Posterior cingulate gyrus (tissue), 11 donors: ENCODE results near the gene GALNT14.

ENCODE experiments used
- DNase-seq, 10 donors: peaks; one replicate each; pipeline versions ENCODE4 v3.0.0 to v3.0.0-alpha.2; 2020 to 2021; ENCODE audit warnings: mixed read lengths in 3 of 10
- intact Hi-C: fragments of 100-400 bp; cut with DNase I; formaldehyde crosslinking; loops from one replicate; pipeline ENCODE4 v1.15.1; 2023

GALNT14 gene

GRCh38 chr2:31027549-31027948 is 110.7 kb downstream of the GALNT14 start:
- DNase-seq = no peak
- intact Hi-C loops = no loop called here

GRCh38 chr2:31023541-31023940 is 114.7 kb downstream of the GALNT14 start:
- intact Hi-C loops = no loop called here
- no peak for DNase-seq

- DNase-seq = no peak
- intact Hi-C loops = no loop called here
These were observed 117.5 kb downstream of the GALNT14 start for GRCh38 chr2:31020713-31021112.

GRCh38 chr2:31018280-31018679 is 120.0 kb downstream of the GALNT14 start:
- intact Hi-C loops = no loop called here
- no peak for DNase-seq

DNA sequence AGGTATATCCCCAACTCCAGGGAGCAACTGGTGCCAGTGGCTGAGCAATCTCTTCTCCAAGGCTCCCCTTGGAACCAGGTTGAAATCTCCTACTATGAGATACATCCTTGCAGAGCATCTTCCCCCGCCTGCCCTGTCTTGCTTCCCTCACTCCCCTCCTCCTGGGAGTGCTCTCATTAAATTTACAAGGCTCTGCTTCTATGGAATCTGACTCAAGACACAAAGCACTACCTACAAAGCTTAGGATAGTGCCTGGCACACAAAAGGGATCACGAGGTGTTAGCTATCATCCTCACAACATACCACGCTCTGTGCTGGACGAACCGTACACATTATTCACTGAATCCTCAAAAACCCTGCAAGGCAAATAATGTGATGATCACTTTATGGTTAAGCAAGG is 121.6 kb downstream of the GALNT14 start:
- no peak for DNase-seq
- intact Hi-C loops = no loop called here

DNA sequence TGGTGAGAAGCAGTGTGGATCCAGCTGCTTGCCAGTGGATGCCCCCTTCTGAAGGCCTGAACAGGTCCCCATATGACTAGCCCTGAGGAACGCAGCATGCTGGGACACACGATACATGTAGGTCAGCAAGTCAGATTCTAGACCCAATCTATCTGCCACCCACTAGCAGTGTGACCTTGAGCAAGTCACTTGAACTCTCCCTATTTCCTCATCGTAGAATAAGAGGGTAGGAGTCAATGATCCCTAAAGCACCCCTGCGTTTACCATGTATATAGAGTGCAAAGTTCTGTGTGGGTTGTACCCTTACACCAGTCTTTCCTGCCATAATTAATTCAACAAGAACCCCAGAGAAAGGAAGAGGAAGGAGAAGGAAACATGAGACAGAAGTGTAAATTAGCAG is 123.7 kb downstream of the GALNT14 start:
- DNase-seq = no peak
- intact Hi-C loops = no loop called here

DNA sequence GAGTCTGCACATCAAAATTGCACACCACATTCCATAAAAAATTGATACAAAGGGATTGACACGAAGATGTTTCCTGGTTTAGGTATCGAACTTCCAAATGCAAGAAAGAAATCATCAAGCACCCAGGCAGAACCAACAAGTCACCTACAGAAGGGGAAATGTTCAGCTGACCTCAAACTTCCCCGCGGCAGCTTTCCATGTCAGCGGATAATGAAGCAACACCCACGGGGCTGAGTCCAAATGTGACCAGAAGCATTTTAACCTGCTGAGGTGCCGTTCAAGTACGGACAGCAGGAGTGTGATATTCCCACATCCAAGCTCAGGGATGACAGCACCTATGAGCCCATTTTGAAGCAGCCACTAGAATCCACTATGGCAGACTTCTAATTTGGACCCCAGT is 124.9 kb downstream of the GALNT14 start:
- intact Hi-C loops = no loop called here
- DNase-seq = no peak

DNA sequence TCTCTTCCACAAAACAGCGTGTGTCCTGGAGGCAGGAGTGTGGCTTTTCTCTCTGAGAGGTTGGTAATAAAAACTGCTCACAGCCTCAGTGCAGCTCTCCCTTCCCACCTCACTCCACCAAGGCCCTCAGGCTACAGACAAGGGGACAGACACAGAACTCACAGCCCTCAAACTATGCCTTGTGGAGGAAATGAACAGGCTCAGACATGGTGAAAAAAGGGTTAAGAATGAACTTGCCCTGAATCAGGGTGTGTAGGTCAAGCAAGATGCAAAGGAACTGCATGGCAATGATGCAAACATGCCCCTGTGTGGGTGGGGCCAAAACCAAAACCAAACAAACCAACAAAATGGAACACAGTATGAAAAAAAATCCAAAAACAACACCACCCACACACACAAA is 125.8 kb downstream of the GALNT14 start:
- DNase-seq = no peak
- intact Hi-C loops = no loop called here

DNA sequence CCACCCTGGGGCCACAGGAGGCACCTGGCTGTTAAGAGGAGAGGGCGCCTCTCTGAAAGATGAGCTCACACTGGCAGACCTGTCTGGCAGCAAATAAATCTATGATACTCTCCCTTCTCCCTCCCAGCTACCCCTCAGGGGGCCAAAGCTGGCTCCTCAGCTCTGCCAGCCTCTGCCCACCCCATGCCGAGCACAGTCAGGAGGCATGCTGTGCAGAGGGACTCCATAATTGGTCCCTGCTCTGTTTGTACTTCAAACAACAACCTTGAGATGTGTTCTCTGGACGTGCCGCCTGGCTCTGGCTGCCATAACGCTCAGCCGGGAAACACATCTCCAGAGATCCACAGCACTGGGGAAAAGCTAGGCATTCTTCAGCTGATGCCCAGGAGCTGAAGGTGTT is 126.7 kb downstream of the GALNT14 start:
- no peak for DNase-seq
- intact Hi-C loops = no loop called here

- DNase-seq = no peak
- intact Hi-C loops = no loop called here
These were observed 129.6 kb downstream of the GALNT14 start for GRCh38 chr2:31008561-31009114.

GRCh38 chr2:31004257-31004656 is 134.0 kb downstream of the GALNT14 start:
- no peak for DNase-seq
- intact Hi-C loops = no loop called here

DNA sequence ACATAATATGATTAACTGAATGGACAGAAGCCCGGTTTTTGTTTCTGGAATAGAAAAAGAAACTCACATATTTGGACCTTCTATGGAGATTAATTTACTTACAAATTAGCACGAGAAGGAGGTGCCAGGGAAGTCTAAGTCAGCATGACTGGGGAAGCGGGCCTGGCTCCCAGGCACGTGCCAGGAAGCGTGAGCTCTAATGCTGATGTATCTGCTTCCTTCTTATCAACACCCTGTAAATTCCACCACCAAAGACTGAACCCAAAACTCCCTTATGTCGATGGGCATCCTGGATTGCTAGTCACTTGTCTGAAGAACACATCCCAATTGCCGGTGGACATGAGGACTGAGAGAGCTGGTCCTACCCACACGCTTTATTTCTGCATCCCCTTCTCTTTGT is 134.5 kb downstream of the GALNT14 start:
- no peak for DNase-seq
- intact Hi-C loops = no loop called here

DNA sequence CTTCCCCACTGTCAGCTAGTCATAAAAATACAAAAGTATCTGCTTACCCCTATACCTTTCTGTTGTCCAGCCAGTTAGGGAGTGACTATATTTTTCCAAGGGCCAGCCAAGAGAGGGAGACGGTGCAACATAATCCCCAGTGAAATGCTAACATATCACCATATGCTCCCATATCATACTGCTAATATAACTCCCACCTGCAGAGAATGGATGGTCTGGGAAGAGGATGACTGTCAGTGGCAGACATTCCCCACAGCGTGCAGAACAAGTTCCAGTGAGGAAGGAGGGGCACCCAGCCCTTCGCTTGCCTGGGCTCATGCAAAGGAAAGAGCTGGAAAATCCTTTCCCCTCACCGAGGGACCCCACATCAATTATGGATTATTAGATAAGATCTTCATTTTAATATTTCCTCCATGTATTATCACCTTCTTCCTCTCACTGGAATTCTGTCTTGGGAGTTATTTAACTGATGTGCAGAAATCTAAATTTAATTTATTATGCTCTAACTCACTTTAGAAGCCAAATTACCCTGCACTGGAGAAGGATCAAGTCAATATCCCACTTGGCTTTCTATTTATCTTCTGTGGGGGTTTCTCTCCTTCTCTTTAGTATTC is 135.6 kb downstream of the GALNT14 start:
- intact Hi-C loops = no loop called here
- no peak for DNase-seq

DNA sequence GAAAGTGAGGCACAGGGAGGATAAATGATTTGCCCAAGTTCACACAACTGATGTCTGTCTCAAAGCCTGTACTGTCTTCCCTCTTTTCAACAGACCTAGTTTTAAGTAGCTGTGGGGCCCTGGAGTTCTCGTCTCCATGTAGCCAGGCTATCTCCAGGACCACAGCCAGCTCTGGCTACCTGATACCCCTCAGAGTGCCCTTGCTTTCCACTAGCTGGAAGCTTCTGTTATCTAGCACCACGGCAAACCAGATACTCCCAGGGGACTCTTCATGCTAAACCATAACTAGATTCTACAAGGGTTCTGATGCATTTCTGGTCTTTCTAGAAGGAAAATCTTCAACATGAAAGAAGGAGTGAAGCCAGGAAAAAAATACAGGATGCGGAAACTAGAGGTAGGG is 137.3 kb downstream of the GALNT14 start:
- no peak for DNase-seq
- intact Hi-C loops = no loop called here

DNA sequence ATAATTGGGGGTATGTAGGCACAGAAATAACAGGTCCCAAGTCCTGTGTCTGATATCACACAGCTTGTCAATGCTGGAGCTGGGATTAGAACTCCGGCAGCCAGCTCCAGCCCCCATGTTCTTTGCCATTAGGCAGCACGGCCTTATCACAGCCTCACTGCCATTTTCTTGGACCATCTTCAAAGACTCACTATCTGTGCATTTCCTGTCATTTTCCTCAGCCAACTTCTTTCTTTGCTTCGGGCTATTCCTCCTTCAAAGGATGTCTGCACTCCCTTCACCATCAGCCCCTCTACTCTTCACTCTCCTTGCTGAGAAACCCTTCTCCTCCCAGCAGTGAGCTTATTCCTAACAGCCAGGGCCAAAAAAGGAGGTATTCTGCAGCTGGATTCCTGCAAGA is 139.6 kb downstream of the GALNT14 start:
- DNase-seq = no peak
- intact Hi-C loops = no loop called here

- DNase-seq = no peak
- intact Hi-C loops = no loop called here
These were observed 140.3 kb downstream of the GALNT14 start for GRCh38 chr2:30997979-30998378.

DNA sequence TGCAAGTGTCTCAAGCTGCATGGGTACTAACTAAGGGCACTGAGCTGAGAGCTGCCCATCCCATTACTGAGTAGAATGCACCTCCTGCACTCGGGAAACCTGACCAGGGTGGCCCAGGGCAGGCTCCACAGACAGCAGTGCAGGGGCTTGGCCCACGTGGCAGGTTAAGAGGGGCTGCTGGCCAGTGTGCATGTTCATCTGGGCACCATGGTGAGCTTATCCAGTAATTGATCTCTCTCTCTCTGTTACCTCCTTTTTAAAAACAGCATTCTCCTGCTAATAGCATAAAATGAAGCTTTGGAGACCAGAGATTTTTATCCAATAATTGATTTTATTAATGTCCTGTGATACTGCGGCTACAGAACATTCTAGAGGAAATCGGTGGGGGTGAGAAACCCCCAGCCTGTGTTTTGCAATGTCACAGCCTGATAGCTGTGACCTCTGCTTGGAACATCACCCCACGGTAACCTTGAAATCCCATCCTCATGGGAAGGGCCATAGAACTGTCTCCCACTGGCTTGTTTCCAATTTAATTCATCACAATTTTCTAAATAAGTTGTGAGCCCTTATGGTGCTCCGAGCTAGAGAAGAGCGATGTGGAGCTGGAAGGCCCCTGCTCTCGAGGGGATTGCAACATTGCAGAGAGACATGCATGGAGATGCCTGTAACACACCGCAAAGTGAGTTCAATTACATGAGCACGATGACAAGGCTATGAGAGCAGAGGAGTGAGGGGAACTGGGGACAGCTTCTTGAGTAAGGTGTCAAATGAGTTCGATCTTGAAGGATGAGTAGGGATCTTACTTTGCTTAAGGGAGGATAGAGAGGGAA is 143.8 kb downstream of the GALNT14 start:
- intact Hi-C loops = no loop called here
- DNase-seq = no peak

DNA sequence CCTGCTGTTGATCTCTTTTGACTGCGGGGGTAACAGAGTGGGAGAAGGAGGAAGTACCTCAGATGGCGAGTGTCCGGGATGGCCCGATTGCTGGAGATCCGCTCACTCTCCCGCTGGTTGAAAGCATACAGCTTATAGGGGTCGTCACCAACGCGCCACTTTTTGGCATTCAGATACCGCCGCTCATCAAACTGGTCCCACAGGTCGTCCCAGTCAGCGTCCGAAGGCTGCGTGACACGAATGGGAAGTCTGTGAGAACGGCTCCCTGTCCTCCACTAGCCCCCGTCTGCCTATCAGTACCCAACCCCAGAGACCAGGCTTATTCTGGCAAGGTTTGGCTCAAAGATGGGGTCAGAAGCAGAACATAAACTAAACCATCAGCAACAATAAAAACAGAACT is 145.5 kb downstream of the GALNT14 start:
- no peak for DNase-seq
- intact Hi-C loops = no loop called here

DNA sequence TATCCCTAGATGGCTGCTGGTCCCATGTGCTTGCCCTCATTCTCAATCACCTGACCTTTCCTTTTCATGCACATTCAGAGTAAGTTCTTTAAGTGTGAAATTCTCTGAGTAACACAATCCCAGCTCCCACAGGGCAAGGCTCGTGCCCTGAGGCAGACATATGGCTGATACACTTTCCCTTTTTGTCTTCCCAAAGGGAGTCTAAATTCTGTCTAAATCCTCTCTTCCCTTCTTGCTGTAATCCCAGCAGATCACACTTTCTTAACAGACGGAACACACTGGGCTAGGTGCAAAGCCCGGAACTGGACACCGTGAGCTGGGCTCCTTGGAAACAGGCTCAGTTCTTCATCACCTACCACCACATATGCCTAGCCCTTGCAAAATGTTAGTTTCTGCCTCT is 147.6 kb downstream of the GALNT14 start:
- no peak for DNase-seq
- intact Hi-C loops = no loop called here

GRCh38 chr2:30990176-30990575 is 148.1 kb downstream of the GALNT14 start:
- intact Hi-C loops = no loop called here

DNA sequence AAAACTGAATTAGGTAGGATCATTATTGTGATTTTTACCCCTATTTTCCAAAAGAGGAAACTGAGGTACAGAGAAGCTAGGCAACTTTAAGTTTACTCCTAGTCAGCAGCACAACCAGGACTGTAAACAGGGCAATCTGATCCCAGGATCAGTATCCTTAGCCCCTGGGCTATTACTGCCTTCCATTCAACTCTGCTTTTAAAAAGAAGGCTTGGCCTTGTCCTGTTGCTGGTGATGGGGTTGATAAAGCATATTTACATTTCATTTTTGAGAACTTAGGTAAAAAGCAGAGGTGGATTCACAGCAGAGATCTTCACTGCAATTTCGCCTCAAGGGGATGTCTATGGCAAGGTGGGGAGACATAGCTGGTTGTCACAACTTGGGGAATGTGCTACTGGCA is 148.5 kb downstream of the GALNT14 start:
- intact Hi-C loops = no loop called here
- no peak for DNase-seq

More at GRCh38 chr2:30990176-30990575, 148.1 kb downstream of the GALNT14 start:
- DNase-seq = no peak

GRCh38 chr2:30987566-30987965 is 150.7 kb downstream of the GALNT14 start:
- intact Hi-C loops = no loop called here

More at GRCh38 chr2:30987566-30987965, 150.7 kb downstream of the GALNT14 start:
- no peak for DNase-seq
